Activated T-cell treated with anti-CD3 and anti-CD28 coated beads for 48 hours (primary cell): Measurements from ENCODE around the gene ENPEP.
"Not testable (repeated sequence)": the region's sequence is repeated elsewhere in the genome, so short reads cannot be mapped to it uniquely, and the experiment has no call there.

Source experiments
- DNase-seq: peaks from one replicate; pipeline ENCODE4 v3.0.0-alpha.2; 2020; ENCODE audit warnings: low read depth

ENPEP gene

DNA sequence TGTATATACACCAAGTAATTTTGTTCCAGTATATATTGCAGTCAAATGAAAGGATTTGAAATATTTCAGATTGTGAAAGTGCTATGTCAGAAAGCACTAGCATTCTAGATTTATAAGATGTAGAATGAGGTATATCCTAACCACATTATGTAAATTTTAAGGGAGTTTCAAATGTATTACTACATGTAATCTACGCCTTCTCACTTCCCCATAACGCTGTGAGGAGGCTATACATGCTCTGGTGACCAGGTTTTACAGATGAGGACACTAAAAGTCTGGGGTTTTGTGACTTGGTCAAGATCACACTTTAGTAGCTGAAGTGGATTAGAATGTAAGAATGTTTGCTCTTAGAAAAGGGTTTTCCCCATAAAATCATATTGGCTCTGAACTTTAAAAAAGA lies 8.1 kb downstream of the ENPEP start:
- DNase-seq = no peak

GRCh38 chr4:110484767-110485166 lies 8.8 kb downstream of the ENPEP start:
- DNase-seq = no peak

DNA sequence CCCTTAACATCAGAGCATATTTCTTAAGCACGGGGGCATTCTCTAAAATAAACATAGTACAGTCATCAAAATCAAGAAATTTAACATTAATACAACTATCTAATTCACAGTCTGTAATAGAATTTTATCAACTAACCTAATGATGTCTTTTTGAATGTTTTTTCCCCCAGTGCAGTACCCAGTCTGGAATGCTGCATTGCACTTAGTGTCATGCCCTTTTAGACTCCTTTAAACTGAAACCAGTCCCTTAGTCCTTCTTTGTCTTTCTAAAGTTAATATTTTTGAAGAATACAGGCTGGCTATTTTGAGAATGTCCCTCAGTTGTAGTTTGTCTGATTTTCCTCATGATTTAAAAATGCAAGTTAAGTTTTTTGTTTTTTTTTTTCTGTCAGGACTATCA lies 9.5 kb downstream of the ENPEP start:
- no peak for DNase-seq

DNA sequence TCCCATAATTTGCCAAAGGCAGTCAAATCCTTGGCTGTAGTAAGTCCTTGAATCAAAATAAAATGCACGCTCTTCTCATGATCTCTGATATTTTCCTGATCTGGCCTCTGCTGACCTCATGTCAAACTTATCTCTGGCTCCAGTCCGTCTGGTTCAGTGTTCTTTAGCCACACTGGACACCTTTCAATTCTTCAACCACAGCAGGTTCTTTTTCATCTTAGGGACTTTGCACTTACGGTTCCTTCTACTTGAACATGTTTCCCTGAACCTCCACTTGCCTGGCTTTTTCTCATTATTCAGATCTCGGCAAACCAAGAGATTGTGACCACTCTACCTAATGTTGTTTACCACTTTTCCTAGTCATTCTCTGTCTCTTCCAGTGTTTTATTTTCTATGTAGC lies 10.3 kb downstream of the ENPEP start:
- no peak for DNase-seq

DNA sequence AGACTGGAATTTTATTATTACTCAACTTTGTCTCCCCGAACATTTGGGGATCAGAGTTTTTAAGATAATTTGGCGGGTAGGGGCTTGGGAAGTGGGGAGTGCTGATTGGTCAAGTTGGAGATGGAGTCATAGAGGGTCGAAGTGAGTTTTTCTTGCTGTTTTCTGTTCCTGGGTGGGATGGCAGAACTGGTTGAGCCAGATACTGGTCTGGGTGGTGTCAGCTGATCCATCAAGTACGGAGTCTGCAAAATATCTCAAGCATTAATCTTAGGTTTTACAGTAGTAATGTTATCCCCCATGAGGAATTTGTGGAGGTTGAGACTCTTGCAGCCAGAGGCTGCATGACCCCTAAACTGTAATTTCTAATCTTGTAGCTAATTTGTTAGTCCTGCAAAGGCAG lies 10.9 kb downstream of the ENPEP start:
- not testable (repeated sequence) for DNase-seq

DNA sequence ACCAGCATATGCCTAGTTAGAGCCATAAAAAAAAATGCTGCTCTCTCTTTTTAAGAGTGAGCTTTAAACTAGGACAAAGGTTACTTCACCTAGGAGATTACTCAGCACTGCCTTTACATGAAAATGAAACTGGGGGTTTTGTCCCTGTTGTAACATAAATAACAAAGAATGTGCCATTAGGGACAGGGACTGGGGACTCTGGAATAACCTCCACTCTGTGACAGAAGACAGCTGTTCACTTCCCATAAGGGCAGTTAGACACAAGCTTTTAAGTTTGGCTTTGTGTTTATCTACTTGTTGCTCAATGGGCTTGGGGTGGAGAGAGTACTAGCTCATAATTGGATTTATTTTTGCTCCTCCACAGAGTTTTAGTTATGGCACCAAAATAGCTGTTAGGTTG lies 11.9 kb downstream of the ENPEP start:
- no peak for DNase-seq

- no peak for DNase-seq
These were observed 14.1 kb downstream of the ENPEP start for GRCh38 chr4:110489901-110490508.

DNA sequence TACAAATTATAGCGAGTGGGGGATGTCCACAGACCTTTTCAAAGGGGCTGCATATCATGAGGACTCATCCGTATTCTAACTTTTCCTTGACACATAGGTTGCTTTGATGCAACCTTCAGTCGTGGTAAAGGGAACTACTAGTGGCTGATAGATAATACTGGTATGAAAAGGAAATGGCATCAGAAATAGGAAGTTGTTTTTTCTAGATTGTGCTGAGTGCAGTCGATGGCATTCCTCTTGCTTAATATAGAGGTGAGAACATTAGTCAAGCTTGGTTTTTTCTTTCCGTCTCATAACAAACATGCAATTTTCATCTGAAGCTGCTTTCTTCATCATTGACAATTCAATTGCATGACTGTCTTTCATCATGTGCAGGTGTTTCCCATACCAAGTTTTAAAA lies 16.6 kb downstream of the ENPEP start:
- no peak for DNase-seq

GRCh38 chr4:110493520-110493919 lies 17.6 kb downstream of the ENPEP start:
- DNase-seq = no peak

DNA sequence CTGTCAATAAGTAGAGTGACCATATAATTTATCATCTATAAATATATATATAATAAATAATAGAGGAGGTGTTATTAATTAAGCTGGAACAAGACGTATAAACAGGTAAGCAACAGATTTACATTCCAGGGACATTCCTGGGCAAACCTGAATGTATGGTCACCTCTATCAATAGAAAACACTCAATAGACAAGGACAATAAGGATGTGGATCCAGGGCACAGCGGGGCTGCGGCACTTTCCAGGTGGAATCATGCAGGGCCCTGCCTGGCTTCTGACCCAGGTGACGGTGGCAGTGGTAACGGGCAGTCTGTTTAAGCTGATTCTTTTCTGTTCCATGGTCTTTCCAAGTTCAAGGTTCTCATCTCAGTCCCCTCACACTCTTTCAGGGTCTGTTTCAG lies 22.5 kb downstream of the ENPEP start:
- no peak for DNase-seq

DNA sequence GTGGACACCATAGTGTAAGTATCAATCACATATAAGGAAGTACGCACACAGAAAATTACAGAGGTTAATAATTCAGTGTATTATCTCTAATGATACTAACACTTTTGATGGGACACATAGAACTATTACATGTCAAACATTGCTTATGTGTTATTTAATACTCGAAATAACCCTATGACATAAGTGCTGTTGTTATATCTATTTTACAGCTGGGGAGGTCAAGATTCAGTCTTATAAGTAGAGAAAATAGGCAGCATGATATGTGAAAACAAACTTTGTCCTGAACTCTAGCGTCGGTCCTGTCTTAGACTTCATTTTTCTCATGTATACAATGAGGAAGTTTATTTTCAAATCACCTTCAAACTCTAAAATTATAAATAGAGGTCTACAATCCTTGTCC lies 23.2 kb downstream of the ENPEP start:
- DNase-seq = no peak

- no peak for DNase-seq
These were observed 25.9 kb downstream of the ENPEP start for GRCh38 chr4:110501826-110502225.

- DNase-seq = no peak
These were observed 27.5 kb downstream of the ENPEP start for GRCh38 chr4:110503270-110504083.

- DNase-seq = no peak
These were observed 28.1 kb downstream of the ENPEP start for GRCh38 chr4:110504084-110504435.

DNA sequence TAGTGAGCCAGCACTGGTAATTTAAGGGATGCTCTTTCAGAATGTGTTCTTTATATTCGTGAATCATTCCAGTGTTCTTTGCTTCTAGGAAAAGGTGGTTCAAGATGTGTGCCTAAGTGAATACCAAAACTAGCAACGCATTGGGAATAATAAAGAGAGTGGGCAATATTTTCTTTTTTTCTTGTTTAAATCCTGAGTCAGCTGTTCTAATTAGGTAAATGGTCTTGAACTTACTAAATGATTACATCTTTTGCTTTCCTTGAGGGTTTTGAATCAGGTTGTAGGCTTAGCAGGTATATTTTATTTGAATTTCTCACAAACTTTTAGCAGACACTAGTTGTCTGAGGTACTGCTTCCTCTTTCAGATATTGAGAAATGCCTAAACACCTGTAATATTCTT lies 29.5 kb downstream of the ENPEP start:
- DNase-seq = no peak

DNA sequence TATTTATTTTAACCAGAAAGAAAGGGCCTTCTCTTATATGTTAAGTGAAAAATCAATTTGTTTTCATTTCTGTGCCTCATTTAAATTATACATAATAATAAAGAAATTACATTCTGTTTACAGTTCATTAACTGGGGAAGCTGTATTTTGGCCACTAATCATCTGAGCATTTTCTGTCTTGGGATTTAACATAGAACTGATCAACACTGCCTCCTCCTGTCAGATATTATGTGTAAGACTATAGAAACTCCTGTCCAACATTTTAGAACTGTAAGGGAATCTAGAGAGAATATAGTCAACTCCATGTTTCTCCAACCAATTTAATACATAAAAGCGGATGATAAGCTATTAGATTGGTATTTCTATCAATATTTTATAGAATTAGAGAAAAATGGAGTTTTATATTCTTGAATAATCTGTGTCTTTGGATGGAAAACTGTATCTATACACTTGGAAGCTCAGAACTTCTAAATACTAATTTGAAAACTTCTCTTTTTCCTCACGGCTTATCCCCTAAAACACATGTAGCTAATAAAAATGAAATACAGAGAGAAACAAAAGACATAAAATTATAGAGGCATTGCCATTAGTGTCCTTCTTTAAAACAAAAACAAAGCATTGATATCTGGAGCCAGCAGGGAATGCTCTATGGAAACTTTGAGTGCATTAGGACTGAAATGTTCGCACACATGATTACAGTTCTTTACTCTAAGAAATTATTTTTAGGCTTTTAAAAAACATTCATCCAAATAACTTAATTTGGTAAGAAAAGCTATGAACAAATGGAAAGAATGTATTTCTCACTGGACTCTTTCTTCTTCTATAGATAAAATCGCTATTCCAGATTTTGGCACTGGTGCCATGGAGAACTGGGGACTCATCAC lies 33.1 kb downstream of the ENPEP start:
- DNase-seq = no peak

GRCh38 chr4:110510277-110510676 lies 34.3 kb downstream of the ENPEP start:
- DNase-seq = no peak

DNA sequence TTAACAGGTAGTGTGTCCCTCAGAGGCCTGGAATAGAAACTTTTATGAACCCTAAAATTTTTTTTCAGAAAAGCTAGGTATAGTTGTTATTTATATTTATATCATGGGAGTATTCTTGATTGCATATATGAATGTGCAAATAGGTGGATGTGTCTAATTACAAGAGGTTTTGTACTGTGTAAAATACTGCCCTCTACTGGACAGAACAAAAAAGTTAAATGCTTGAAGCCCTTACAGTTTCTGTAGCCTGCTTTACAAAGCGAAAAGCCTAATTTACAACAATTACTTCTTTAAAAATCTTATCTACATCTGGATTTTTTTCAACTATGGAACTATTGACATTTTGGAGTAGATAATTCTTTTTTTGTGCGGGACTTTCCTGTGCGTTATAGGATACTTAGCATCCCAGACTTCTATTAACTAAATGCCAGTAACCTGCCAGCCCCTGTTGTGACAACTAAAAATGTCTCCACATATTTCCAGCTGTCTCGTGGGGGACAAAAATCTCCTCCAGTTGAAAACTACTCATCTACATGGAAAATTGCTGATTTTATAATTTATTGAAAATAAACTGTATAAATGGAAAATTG lies 35.1 kb downstream of the ENPEP start:
- no peak for DNase-seq

GRCh38 chr4:110512901-110513300 lies 36.9 kb downstream of the ENPEP start:
- no peak for DNase-seq

DNA sequence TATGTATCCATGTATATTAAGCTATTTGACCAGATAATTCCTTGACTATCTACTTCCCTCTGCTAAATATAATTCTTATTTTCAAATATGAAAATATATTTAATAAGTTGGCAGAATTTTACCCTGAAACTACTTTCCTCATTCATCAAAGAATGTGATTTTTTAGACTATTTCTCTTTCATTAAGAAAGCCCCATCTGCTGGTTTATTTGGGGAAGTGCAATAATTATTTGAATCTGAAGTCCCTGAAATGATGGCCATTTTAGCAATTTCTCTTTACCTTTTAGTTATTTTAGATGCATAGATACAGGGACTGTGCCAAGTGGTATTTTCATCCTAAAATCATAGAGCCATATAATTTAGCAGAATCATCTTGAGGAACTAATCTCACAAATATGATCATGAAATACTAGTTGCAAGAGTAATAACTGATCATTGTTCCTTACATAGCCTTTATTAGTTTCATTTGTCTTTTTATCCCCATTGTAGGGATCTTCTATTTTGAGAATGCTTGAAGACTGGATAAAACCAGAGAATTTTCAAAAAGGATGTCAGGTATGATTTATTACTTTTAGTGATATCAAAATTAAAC lies 39.0 kb downstream of the ENPEP start:
- no peak for DNase-seq

DNA sequence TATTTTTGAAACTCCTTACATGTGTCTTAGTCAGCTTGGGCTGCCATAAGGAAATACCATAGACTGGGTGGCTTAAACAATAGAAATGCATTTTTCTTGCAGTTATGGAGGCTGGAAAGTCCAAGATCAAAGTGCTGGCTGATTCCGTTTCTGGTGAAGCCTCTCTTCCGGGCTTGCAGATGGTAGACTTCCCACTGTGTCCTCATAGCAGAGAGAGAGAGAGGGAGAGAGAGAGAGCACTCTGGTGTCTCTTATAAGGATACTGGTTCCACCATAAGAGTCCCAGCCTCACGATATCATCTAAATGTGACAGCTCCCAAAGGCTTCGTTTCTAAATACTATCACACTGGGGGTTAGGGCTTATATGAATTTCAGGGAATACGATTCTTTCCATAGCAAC lies 39.7 kb downstream of the ENPEP start:
- no peak for DNase-seq
